GM18909 (cell line): Measurements from ENCODE around the gene SCGB1D1.
"Not testable (repeated sequence)": the region's sequence is repeated elsewhere in the genome, so short reads cannot be mapped to it uniquely, and the experiment has no call there.

Experiments
- ATAC-seq: cut with Tn5 transposase; IDR thresholded peaks from one replicate; pipeline ENCODE4 v1.9.1; 2021; ENCODE audit warnings: mild to moderate bottlenecking; ENCODE audit not compliant: unreplicated experiment, poor library complexity

The SCGB1D1 gene

DNA sequence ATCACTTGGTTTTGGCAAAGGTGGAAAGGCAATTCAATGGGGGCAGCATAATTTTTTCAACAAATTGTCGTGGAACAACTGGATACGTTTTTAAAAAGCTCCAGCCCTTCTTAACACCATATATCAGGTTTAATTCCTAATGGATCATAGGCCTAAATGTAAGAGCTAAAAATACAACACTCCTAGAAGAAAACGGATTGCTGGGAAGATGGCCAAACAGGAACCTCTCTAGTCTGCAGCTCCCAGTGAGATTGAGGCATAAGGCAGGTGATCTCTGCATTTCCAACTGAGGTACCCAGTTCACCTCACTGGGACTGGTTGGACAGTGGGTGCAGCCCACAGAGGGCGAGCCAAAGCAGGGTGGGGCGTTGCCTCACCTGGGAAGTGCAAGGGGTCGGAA is 32.4 kb upstream of the SCGB1D1 start:
- no peak for ATAC-seq

DNA sequence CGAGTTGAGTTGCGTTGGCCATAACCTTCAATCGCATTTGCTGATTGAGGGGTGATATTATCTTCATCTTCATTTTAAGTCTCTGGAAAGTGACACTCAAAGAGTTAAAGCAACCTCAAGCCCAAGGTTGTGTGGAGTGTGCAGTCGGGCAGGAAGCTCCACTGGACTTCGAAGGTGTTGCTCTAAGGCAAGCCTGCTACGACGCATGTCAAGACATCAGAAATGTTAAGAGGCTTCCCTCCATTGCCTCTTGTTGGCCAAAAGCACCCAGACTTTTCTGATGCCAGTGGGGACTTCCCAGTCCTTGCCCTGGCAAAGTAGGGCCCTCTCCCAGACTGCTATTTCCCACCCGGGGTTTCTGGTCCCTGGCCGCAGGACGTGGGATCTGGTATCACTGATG is 23.6 kb upstream of the SCGB1D1 start:
- no peak for ATAC-seq

DNA sequence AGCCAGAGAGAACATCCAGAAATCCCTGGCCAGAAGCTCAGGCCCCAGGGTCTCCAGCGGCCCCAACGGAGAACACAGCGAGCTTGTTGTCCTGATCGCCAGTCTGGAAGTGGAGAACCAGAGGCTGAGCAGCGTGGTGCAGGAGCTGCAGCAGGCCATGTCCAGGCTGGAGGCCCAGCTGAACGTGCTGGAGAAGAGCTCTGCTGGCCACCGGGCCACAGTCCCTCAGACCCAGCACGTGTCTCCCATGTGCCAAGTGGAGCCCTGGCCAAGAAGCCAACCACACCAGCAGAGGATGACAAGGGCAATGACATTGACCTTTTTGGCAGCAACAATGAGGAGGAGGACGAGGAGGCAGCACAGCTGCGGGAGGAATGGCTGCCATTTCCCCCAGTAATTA is 20.6 kb upstream of the SCGB1D1 start:
- ATAC-seq = no peak

DNA sequence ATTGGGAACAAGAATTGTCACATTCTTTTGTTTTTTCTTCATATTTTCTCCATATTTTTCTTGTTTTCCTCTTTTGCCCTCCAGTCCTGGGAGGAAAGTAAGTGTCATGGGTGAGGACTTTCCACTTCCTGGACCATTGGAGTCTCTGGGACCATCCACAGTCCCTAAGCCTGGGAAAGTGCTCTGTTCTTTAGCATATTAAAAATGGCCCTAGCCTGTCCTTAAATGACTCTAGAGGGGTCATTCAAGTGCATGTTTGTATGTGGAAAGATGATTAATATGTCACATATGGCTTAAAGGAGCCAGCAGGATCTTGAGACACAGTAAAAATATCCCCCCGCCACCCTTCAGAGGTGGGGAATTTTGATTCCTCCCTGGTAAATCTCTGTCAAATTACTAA is 20.1 kb upstream of the SCGB1D1 start:
- no peak for ATAC-seq

DNA sequence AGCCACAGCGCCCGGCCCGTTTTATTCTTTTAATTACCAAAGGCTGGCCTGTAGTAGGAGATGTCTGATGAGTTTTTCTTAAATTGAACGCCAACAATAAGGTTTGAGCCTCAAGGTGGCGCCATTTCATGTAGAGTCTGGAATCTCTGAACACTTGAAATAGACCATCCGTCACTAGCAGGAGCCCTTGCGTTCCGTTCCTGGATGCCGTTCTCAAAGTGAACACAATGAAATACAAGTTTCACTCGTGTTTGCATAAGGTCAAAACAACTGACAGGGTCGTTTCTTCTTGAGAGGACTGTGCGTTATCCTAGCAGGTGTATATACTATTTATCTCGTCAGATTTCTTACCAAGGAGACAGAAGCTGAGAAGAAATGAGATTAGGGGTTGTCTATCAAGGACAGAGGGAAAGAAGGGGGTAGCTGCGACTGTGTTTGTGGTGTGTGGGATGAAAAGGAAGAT is 18.7 kb upstream of the SCGB1D1 start:
- no peak for ATAC-seq

DNA sequence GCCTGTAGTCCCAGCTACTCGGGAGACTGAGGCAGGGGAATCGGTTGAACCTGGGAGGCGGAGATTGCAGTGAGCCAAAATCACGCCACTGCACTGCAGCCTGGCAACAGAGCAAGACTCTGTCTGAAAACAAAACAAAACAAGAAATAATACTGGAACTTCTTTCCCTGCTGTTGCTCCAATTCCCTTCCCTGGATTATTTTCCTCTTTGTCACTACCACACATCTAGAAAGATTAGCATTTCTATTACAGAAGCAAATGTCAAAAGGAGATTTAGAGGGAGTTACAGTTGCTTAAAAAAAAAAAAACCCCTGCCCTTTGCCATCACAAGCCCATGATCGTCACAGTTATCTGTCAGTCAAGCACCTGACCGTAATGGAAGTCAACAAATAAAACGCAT is 17.7 kb upstream of the SCGB1D1 start:
- no peak for ATAC-seq

DNA sequence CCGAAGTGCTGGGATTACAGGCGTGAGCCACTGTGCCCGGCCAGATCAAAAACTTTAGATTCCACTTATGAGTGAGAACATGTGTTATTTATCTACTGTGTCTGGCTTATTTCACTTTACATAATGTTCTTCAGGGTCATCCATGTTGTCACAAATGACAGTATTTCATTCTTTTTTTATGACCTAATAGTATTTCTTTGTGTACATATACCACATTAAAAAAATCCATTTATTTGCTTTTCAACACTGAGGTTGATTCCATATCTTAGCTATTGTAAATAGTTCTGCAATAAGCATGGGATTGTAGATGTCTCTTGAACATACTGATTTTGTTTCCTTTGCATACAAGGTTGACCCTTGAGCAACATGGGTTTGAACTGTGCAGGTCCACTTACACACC is 13.2 kb upstream of the SCGB1D1 start:
- no peak for ATAC-seq

DNA sequence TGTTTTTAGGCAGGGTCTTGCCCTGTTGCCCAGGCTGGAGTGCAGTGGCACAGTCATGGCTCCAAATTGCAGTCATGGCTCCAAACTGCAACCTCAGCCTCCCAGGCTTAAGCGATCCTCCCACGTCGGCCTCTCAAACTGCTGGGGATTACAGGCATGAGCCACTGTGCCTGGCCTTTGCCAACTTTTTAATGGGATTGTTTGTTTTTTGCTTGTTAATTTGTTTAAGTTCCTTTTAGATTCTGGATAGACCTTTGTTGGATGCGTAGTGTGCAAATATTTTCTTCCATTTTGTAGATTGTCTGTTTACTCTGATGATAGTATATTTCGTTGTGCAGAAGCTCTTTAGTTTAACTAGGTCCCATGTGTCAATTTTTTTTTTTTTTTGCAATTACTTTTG is 10.0 kb upstream of the SCGB1D1 start:
- ATAC-seq = no peak

DNA sequence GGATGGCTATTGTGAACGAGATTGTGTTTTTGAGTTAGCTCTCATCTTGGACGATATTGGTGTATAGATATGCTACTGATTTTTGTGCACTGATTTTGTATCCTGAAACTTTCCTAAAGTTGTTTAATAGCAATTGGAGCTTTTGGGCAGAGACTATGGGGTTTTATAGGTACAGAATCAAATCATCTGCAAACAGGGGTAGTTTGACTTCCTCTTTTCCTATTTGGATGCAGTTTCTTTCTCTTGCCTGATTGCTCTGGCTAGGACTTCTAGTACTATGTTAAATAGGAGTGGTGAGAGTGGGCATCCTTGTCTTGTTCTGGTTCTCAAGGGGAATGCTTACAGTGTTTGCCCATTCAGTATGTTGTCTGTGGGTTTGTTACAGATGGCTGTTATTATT is 8.9 kb upstream of the SCGB1D1 start:
- no peak for ATAC-seq

DNA sequence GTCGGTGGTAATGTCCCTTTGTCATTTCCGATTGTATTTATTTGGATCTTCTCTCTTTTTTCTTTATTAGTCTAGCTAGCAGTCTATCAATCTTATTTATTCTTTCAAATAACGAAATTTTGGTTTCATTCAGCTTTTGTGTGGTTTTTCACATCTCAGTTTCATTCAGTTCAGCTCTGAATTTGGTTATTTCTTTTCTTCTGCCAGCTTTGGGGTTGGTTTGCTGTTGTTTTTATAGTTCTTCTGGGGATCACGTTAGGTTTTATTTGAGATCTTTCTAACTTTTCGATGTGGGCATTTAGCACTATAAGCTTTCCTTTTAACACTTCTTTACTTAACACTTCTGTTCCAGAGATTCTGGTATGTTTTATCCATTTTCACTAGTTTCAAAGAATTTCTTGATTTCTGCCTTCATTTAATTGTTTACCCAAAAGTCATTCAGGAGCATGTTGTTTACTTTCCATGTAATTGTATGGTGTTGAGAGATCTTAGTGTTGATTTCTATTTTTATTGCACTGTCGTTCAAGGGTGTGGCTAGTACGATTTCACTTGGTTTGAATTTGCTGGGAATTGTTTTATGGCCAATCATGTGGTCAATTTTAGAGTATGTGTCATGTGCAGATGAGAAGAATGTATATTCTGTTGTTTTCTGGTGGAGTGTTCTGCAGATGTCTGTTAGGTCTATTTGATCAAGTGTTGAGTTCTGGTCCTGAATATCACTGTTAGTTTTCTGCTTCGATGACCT is 7.7 kb upstream of the SCGB1D1 start:
- no peak for ATAC-seq

DNA sequence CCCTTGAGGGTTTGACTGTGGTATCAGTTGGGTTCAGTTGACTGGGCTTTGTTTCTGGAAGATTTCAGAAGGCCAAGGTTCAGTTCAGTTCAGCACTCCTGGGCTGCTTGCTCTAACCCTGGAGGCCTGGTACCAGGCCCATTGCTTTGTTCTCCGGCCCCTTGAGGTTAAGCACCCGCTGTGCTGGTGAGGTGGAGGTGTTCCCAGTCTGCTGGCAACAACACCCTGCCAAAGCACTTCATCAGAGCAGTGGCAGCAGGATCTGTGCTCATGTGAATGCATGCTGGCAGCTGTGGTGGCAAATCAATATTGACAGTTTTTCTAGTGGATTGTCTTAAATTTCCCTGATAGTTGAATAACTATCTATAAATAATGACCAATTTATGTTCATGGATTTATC is 3.8 kb upstream of the SCGB1D1 start:
- no peak for ATAC-seq

DNA sequence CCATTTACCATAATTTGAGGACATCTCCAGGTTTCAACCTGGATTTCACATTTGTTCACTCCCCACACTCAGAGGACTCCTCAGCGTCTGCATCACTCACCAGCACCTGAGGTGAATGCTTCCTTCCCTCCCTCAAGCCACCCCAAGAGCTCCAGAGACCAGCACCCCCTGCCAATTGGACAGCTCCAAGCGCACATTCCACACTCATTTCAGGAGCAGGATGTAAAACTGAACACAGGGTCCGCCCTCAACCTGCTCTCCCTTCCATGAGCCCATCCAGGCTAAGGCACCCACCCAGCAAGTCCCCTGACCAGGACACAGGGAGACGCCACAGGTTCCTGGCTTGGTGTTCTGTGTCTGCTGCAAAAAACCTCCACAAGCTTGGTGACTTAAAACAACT is 3.9 kb downstream of the SCGB1D1 start:
- ATAC-seq = no peak

DNA sequence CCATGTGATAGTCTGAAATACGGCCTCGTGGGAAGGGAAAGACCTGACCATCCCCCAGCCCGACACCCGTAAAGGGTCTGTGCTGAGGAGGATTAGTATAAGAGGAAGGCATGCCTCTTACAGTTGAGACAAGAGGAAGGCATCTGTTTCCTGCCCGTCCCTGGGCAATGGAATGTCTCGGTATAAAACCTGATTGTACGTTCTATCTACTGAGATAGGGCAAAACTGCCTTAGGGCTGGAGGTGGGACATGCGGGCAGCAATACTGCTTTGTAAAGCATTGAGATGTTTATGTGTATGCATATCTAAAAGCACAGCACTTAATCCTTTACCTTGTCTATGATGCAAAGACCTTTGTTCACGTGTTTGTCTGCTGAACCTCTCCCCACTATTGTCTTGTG is 5.0 kb downstream of the SCGB1D1 start:
- ATAC-seq = not testable (repeated sequence)

DNA sequence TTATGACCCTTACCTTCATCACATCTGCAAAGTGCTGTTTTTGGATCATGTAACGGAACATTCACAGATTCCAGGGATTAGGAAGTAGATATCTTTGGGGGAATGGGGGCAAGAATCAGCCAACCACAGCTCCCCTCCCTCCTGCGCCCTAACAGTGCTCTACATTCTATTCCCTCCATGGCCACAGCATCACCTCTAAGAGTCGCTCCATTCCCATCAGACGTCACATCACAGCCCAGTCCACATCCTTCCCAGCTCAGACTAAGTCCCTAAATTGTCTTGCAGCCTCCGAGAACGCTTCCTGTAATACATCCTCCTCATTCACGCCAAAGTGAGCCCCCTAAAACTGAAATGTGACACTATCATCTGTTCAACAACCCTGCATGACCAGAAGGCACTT is 5.9 kb downstream of the SCGB1D1 start:
- no peak for ATAC-seq

DNA sequence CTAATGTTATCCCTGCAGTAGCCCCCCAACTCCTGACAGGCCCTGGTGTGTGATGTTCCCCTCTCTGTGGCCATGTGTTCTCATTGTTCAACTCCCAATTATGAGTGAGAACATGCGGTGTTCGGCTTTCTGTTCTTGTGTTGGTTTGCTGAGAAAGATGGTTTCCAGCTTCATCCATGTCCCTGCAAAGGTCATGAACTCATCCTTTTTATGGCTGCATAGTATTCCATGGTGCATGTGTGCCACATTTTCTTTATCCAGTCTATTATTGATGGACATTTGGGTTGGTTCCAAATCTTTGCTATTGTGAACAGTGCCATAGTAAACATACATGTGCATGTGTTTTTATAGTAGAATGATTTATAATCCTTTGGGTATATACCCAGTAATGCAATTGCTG is 7.4 kb downstream of the SCGB1D1 start:
- ATAC-seq = not testable (repeated sequence)

DNA sequence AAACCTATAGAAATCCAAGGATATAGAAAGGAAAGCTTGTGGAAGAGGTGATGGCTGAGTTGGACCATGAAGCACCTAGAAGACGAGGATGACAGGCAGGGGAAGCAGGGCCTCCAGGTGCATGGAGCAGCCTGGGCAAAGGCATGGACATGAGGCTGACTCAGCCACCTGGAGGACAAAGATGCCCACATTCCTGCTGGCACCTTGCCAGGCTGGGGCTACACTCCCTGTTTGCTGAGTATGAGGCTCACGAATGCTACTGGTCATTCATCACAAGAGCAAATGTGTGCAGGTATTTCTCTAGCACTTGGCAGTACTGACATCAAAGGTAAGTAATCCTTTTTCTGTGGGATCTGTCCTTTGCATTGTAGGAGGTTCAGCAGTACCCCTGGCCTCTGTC is 11.4 kb downstream of the SCGB1D1 start:
- no peak for ATAC-seq

DNA sequence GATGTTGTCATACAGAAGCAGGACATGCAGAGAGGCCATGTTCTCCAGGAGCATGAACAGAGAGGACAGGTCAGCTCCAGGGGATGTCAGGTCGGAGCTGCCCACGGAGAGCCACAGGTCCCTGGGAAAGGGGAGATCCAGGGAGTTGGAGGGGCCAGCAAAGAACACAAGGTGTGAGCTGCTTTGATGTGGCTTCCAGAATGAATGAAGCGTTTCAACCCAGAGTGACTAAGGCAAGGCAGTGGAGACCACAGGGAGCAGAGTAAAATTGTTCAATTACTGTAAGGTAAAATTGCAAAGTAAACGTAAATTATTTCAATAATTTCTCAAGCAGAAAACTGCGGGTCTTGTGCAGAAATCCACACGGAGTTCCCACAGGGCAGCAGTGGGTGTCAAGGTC is 12.9 kb downstream of the SCGB1D1 start:
- no peak for ATAC-seq

DNA sequence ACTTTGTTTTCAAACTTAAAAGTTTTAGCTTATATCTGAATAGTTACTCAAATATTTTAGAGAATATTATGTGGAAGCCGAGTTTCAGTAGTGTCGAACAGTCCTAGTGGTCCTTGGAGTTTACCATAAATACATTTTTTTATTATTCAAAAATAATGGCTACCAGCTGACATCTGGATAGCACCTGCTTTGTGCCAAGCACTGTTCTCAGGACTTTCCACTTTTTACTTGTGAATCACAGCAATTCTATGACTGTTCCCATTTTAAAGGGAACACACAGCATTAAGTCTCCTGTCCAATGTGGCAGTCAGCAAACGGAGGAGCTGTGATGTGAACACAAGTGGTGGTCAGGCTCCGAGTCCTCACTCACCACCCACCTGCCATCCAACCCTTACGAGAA is 14.4 kb downstream of the SCGB1D1 start:
- ATAC-seq = no peak

DNA sequence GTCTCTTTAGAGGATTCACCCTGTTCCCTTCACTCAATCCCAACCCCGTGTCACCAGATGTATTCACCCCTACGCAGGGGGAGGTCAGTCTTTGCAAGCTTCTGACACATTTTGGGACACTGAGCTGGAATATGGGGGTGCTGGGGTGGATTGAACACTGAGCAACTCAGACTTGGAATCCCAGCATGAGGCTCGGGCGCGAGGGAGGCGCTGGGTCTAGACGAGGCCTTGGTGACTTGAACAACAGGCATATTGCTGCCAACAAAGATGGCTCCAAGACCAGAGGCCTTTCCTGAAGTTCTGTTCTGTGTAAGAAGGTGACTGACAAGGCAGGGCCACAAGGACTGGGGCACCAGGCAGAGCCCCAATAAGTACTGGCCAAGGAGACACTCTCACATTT is 15.4 kb downstream of the SCGB1D1 start:
- ATAC-seq = no peak

DNA sequence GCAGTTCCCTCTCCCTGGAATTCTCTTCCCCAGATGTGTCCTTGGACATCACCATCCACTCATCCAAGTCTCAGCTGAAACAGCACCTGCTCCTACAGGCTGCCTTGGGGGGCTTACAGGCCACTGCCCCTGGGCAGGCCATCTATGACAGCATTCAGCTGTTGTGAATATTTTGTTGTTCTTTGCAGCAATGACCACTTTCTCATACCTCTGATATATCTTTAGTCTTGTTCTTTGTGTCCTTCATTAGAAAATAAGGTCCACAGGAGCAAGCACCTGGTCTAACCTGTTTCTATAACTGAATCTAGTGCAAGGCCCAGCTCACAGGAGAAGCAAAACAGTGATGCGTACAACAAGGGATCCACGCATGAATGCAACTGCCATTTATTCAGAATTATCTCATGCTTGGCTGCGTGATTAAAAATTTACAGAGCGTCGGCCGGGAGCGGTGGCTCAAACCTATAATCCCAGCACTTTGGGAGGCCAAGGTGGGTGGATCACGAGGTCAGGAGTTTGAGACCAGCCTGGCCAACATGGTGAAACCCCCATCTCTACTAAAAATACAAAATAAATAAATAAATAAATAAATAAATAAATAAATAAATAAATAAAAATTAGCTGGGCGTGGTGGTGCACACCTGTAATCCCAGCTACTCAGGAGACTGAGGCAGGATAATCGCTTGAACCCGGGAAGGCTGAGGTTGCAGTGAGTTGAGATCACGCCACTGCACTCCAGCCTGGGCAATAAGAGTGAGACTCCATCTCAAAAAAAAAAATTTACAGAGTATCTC is 16.5 kb downstream of the SCGB1D1 start:
- ATAC-seq = not testable (repeated sequence)

DNA sequence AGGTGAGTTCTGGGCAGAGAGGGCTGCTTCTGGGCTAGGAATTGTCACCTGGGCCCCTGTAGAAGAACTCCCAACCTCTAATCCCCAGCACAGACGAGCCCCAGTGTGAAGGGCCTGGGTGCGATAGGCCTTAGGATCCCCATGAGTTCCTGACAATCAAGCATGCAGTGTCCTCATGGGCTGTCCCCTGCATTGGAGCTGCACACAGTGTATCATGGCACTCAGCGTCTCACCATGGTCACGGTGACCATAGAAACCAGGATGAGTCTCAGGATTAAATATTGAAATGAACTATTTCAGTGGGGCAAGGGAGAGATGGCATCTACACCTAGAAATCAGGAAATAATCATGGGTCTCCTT is 18.7 kb downstream of the SCGB1D1 start:
- ATAC-seq = no peak

DNA sequence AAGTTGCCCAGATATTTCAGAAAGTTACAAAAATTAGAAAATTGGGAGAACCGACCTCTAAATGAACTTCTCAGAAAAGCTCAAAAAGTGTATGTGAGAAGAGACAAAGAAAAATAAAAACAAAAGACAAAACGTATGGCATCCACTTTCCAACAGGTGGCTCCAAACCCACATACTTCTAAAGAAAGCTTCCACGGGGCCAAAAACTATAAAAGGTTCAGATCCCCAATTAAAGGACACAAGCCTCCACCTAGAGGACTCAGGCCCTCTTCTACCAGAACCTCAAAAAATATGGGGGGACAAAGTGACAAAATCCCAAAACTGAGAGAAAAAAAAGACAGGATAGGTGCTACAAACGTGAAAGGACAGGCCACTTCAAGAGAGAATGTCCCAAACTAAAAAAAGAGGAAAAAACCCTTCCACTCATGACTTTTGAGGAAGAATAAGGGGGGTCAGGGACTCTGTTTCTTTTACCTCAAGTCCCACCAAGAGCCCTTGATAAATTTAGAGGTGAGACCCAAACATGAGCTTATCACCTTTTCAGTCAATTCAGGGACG is 27.3 kb downstream of the SCGB1D1 start:
- ATAC-seq = no peak
